NCI-H2081 treated with DMSO at 0.1 percent for 48 hours (cell line): ENCODE results near the gene CEMIP2.
"Not testable (repeated sequence)": the region's sequence is repeated elsewhere in the genome, so short reads cannot be mapped to it uniquely, and the experiment has no call there.

Experiments
- DNase-seq: peaks from one replicate; lab custom pipeline; 2025; lab: John Stamatoyannopoulos, UW

The CEMIP2 gene

GRCh38 chr9:71768388-71769174 lies at the start of gene CEMIP2:
Gene CEMIP2, minus strand, starts transcription at chr9:71768513. Its CDS starts 18,140 bp downstream, at chr9:71750373.
- DNase-seq = peak; percentile 42

- no peak for DNase-seq
Measured at GRCh38 chr9:71816916-71817451, 48.7 kb upstream of the CEMIP2 start.

- no peak for DNase-seq
Measured at GRCh38 chr9:71814815-71815214, 46.5 kb upstream of the CEMIP2 start.

- DNase-seq = no peak
Measured at GRCh38 chr9:71814226-71814625, 45.9 kb upstream of the CEMIP2 start.

- no peak for DNase-seq
Measured at GRCh38 chr9:71812385-71812784, 44.1 kb upstream of the CEMIP2 start.

- no peak for DNase-seq
Measured at GRCh38 chr9:71808068-71808467, 39.8 kb upstream of the CEMIP2 start.

GRCh38 chr9:71806901-71807307 lies 38.6 kb upstream of the CEMIP2 start:
- DNase-seq = no peak

- DNase-seq = not testable (repeated sequence)
Measured at GRCh38 chr9:71805096-71805495, 36.8 kb upstream of the CEMIP2 start.

GRCh38 chr9:71801826-71802225 lies 33.5 kb upstream of the CEMIP2 start:
- no peak for DNase-seq

GRCh38 chr9:71797266-71797665 lies 29.0 kb upstream of the CEMIP2 start:
- no peak for DNase-seq

- DNase-seq = no peak
Measured at GRCh38 chr9:71796100-71796767, 27.9 kb upstream of the CEMIP2 start.

- no peak for DNase-seq
Measured at GRCh38 chr9:71795097-71795813, 26.9 kb upstream of the CEMIP2 start.

- no peak for DNase-seq
Measured at GRCh38 chr9:71793386-71794105, 25.2 kb upstream of the CEMIP2 start.

- no peak for DNase-seq
Measured at GRCh38 chr9:71791875-71792274, 23.6 kb upstream of the CEMIP2 start.

- DNase-seq = no peak
Measured at GRCh38 chr9:71790296-71790695, 22.0 kb upstream of the CEMIP2 start.

- peak; percentile 15 for DNase-seq
Measured at GRCh38 chr9:71783120-71783523, 14.8 kb upstream of the CEMIP2 start.

GRCh38 chr9:71781391-71781790 lies 13.1 kb upstream of the CEMIP2 start:
- DNase-seq = no peak

- no peak for DNase-seq
Measured at GRCh38 chr9:71780953-71781352, 12.6 kb upstream of the CEMIP2 start.

- DNase-seq = no peak
Measured at GRCh38 chr9:71778085-71778484, 9.8 kb upstream of the CEMIP2 start.

GRCh38 chr9:71774920-71775319 lies 6.6 kb upstream of the CEMIP2 start:
- DNase-seq = no peak

GRCh38 chr9:71772726-71773125 lies 4.4 kb upstream of the CEMIP2 start:
- DNase-seq = no peak

GRCh38 chr9:71770170-71770569 lies 1.9 kb upstream of the CEMIP2 start:
- no peak for DNase-seq
